Stomach (tissue), 4 donors: ENCODE data around the gene CA5A.

Source experiments
- CTCF ChIP-seq, 7 experiments: fragments of 450-650 bp in 4 of 7; fragments of 200-600 bp in 3 of 7; sonication (generic) in 3 of 7; IDR thresholded peaks; one replicate each; pipeline ENCODE4 v1.5.1; 2016 to 2019; ENCODE audit warnings: antibody characterized with exemption in 7 of 7, control low read depth in 2 of 7, mild to moderate bottlenecking in 1 of 7
- POLR2A ChIP-seq, 4 donors: fragments of 450-650 bp; IDR thresholded peaks; one replicate each; pipeline ENCODE4 v1.6.1; 2016; ENCODE audit warnings: antibody characterized with exemption in 4 of 4, control low read depth in 2 of 4, mild to moderate bottlenecking in 1 of 4, moderate library complexity in 1 of 4

GRCh38 chr16:87847785-87848675 lies 88.3 kb downstream of the CA5A start:
- TF ChIP-seq CTCF (IDR thresholded peaks at IDR 0.05) (no peak), POLR2A (IDR thresholded peaks at IDR 0.05) (no peak)
